ENCODE results near the gene PKP4. TPM values are rescaled to one million over a fixed set of nuclear protein-coding genes. Genes with fewer than 3 reads are reported as not detected.

Gene PKP4
- total and polyA plus RNA-seq, 2 of the 8 experiments (the other 6 are each of a cell fraction or from before 2014, with no cell fraction given): 48.2 to 88.0 TPM

GRCh38 chr2:158699323-158699722, 242.6 kb downstream of the PKP4 start (continued):
- TF ChIP-seq CHD7 (IDR thresholded peaks at IDR 0.05; ENCODE audit: insufficient replicate concordance, low read length) (no peak), SUZ12 (IDR thresholded peaks at IDR 0.05; ENCODE audit: low read length) (no peak), MAX (IDR thresholded peaks at IDR 0.05) (no peak), SP4 (IDR thresholded peaks at IDR 0.05; ENCODE audit: low read length) (no peak), ATF3 (IDR thresholded peaks at IDR 0.05; ENCODE audit: insufficient read depth, low read depth, low read length) (no peak), CEBPB (IDR thresholded peaks at IDR 0.05; ENCODE audit: low read depth, low read length) (no peak), NRF1 (IDR thresholded peaks at IDR 0.05; ENCODE audit: low read depth, low read length) (no peak), MAFK (IDR thresholded peaks at IDR 0.05; ENCODE audit: low read depth, low read length) (no peak), TAF1 (IDR thresholded peaks at IDR 0.05; ENCODE audit: low read depth, low read length) (no peak), EGR1 (IDR thresholded peaks at IDR 0.05; ENCODE audit: borderline replicate concordance, low read depth, low read length) (no peak)
